ENCODE data around the gene TEX52.

TEX52 gene

DNA sequence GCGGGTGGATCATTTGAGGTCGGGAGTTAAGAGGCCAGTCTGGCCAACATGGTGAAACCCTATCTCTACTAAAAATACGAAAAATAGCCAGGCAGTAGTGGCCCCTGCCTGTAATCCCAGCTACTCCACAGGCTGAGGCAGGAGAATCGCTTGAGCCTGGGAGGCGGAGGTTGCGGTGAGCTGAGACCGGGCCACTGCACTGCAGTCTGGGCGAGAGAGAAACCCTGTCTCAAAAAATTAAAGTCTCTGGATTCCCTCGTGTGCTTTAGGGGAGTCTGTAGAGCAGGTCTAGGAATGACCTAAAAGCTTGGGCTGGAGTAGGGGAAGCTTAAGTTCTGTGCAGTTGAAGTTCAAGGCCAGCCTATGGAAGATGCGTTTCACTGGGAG is 33.2 kb upstream of the TEX52 start:
- Histone ChIP-seq H3K27me3 (replicated peaks; ENCODE audit: control insufficient read depth, insufficient read depth, low read length) (no peaks in the 10 kb centered on the region), H3K36me3 (ENCODE audit: control insufficient read depth, insufficient read depth, low read length) (peaks cover 7% of the 10 kb centered on the region), H3K4me3 (replicated peaks; ENCODE audit: low read depth, low read length) (peak overlapping the region; percentile 92)
- TF ChIP-seq, protein P1, sequence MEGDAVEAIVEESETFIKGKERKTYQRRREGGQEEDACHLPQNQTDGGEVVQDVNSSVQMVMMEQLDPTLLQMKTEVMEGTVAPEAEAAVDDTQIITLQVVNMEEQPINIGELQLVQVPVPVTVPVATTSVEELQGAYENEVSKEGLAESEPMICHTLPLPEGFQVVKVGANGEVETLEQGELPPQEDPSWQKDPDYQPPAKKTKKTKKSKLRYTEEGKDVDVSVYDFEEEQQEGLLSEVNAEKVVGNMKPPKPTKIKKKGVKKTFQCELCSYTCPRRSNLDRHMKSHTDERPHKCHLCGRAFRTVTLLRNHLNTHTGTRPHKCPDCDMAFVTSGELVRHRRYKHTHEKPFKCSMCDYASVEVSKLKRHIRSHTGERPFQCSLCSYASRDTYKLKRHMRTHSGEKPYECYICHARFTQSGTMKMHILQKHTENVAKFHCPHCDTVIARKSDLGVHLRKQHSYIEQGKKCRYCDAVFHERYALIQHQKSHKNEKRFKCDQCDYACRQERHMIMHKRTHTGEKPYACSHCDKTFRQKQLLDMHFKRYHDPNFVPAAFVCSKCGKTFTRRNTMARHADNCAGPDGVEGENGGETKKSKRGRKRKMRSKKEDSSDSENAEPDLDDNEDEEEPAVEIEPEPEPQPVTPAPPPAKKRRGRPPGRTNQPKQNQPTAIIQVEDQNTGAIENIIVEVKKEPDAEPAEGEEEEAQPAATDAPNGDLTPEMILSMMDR (IDR thresholded peaks at IDR 0.05; ENCODE audit: insufficient read depth, low read length, poor library complexity, severe bottlenecking), result no peak
- no peak for DNase-seq (ENCODE audit: extremely low read depth, insufficient read length)

DNA sequence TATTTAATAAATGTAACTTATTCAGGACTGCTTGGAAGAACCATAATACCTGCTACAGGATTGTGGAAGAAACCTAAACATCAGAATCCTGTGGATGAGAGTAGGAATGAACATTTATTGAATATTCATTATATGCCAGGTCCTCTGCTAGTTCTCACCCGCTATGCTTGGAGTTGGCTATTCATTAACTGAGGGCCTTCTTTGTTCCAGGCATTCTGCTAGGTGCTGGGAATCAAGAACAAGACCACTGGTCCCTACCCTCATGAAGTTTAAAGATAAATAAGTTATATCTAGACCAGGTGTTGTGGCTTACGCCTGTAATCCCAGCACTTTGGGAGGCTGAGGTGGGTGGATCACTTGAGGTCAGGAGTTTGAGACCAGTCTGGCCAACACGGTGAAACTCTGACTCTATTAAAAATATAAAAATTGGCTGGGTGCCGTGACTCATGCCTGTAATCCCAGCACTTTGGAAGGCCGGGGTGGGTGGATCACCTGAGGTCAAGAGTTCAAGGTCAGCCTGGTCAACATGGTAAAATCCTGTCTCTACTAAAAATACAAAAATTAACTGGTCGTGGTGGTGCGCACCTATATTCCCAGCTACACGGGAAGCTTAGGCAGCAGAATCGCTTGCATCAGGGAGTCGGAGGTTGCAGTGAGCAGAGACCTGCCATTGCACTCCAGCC is 30.1 kb upstream of the TEX52 start:
- TF ChIP-seq, protein P1 (IDR thresholded peaks at IDR 0.05; ENCODE audit: insufficient read depth, low read length, poor library complexity, severe bottlenecking), result no peak
- no peak overlapping the region for H3K4me3 ChIP-seq (replicated peaks; ENCODE audit: low read depth, low read length)
- no peaks in the 10 kb centered on the region for H3K27me3 ChIP-seq (replicated peaks; ENCODE audit: control insufficient read depth, insufficient read depth, low read length)
- no peak for DNase-seq (ENCODE audit: extremely low read depth, insufficient read length)
- peaks cover 7% of the 10 kb centered on the region for H3K36me3 ChIP-seq (ENCODE audit: control insufficient read depth, insufficient read depth, low read length)

DNA sequence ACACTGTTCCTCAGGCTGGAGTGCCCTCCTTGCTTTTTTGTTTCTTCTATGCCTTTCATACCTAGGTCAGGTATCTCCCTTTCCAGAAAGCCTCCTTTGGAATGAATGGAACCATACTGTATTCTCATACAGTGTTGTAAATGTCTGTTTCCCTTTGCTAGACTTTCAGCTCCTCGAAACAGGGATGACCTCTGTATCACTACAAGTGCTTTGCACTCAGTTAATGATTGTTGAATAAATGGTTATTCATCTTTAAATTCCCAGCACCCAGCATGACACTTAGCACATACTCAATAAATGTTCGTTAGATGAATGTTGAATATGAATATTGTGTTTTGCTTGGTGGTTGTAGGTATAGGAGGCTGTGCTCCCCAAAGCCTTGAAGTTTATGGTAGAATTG is 28.0 kb upstream of the TEX52 start:
- H3K27me3 ChIP-seq (replicated peaks; ENCODE audit: control insufficient read depth, insufficient read depth, low read length), result no peaks in the 10 kb centered on the region
- DNase-seq (ENCODE audit: extremely low read depth, insufficient read length), result no peak
- no peak overlapping the region for H3K4me3 ChIP-seq (replicated peaks; ENCODE audit: low read depth, low read length)
- peaks cover 7% of the 10 kb centered on the region for H3K36me3 ChIP-seq (ENCODE audit: control insufficient read depth, insufficient read depth, low read length)
- TF ChIP-seq, protein P1 (IDR thresholded peaks at IDR 0.05; ENCODE audit: insufficient read depth, low read length, poor library complexity, severe bottlenecking), result no peak

DNA sequence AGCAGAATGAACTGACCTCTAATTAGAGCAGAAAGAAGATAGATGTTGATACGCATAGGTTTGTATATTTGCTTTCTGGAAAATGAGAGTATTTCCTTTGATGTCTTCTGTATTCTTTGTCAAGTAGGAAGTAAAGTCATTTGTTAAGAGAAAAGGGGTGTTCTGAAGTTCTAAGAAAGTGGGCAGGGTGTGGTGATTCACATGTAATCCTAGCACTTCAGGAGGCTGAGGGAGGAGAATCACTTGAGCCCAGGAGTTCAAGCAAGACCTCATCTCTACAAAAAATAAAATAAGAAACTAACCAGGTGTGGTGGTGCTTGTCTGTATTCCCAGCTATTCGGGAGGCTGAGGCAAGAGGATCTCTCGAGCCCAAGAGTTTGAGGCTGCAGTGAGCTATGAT is 23.0 kb upstream of the TEX52 start:
- no peak for DNase-seq (ENCODE audit: extremely low read depth, insufficient read length)
- Histone ChIP-seq H3K4me3 (replicated peaks; ENCODE audit: low read depth, low read length) (no peak overlapping the region), H3K27me3 (replicated peaks; ENCODE audit: control insufficient read depth, insufficient read depth, low read length) (no peaks in the 10 kb centered on the region), H3K36me3 (ENCODE audit: control insufficient read depth, insufficient read depth, low read length) (no peaks in the 10 kb centered on the region)
- TF ChIP-seq, protein P1 (IDR thresholded peaks at IDR 0.05; ENCODE audit: insufficient read depth, low read length, poor library complexity, severe bottlenecking), result no peak

DNA sequence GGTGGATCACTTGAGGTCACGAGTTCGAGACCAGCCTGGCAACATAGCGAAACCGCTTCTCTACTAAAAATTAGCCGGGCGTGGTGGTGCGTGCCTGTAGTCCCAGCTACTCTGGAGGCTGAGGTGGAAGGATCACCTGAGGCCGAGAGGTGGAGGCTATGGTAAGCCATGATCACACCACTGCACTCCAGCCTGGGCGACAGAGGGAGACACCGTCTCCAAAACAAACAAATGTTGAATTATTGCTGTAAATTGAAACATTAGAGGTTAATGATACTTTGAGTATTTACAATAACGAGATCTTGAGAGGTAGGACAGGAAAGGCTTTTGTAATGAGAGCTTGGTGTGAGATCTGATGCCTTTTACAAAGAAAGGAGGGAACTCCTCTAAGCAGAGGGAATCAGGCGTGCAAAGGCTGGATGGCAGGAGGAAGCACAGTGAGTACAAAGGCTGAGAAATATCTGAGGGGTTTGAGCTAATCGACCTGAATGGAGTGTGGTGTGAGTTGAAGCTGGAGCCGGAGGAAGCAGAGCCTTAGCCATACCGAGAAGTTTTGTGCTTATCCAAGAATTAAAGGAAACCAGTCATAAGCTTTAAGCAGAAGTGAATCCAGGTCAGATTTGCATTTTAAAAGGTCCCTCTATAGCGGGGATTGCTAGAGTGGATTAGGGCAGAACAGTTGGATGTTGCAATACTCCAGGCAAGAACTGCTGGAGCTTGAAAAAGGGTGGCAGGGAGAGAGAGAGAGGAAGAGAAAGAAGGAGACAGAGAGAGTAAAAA is 21.3 kb upstream of the TEX52 start:
- Histone ChIP-seq H3K36me3 (ENCODE audit: control insufficient read depth, insufficient read depth, low read length) (peaks cover 6% of the 10 kb centered on the region), H3K4me3 (replicated peaks; ENCODE audit: low read depth, low read length) (peak overlapping the region; percentile 96), H3K27me3 (replicated peaks; ENCODE audit: control insufficient read depth, insufficient read depth, low read length) (no peaks in the 10 kb centered on the region)
- TF ChIP-seq, protein P1 (IDR thresholded peaks at IDR 0.05; ENCODE audit: insufficient read depth, low read length, poor library complexity, severe bottlenecking), result no peak
- no peak for DNase-seq (ENCODE audit: extremely low read depth, insufficient read length)

All from GM06990 (cell line).